ENCODE results near the gene PCNX2. TPM values are rescaled to one million over a fixed set of nuclear protein-coding genes. Genes with fewer than 3 reads are reported as not detected.

Gene PCNX2
- total and polyA plus RNA-seq, 2 of the 8 experiments (the other 6 are each of a cell fraction or from before 2014, with no cell fraction given) = 46.1 to 57.6 TPM

DNA sequence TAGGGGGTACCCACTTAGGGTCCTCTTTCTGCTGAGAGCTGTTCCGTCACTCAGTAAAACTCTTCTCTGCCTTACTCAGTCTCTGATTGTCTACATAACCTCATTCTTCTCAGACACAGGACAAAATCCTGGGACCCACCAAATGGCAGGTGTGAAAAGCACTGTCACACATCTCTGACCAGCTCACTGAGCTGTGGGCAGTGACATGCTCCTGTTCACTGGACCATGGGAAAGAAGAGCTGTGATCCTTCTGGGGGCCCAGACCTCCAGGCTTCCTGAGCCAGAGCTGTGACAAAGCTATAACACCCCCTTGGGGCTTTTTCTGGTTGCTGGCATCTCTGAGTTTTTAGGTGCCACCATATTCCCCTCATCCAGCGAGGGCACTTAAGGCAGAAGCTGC is 229.4 kb downstream of the PCNX2 start:
- Histone ChIP-seq H3K23ac (ENCODE audit: insufficient read length) (no peak overlapping the region), H3K27me3 (replicated peaks in 1 of 4; ENCODE audit: control insufficient read depth in 3 of 4, extremely low read depth in 1 of 4, insufficient read depth in 3 of 4, low read length in 3 of 4) (no peaks in the 10 kb centered on the region), H2AK5ac (ENCODE audit: low read depth, low read length) (no peak overlapping the region), H4K91ac (replicated peaks; ENCODE audit: insufficient read length, low read length) (no peak overlapping the region), H3K9ac (replicated peaks in 1 of 4; ENCODE audit: extremely low read depth in 1 of 4, low read depth in 3 of 4, low read length in 3 of 4) (no peak overlapping the region), H3K4me2 (ENCODE audit: insufficient read depth in 1 of 2, low read depth in 2 of 2, low read length in 2 of 2) (no peak overlapping the region), H3K14ac (ENCODE audit: insufficient read length) (no peak overlapping the region), H3K4me1 (replicated peaks in 1 of 4; ENCODE audit: control insufficient read depth in 3 of 4, insufficient read depth in 4 of 4, low read length in 3 of 4) (no peaks in the 10 kb centered on the region), H2BK5ac (ENCODE audit: low read depth, low read length) (no peak overlapping the region), H3K4ac (replicated peaks; ENCODE audit: insufficient read length, low read depth, low read length) (no peak overlapping the region), H2BK12ac (ENCODE audit: low read depth, low read length) (no peak overlapping the region), H4K5ac (ENCODE audit: insufficient read length, low read depth, low read length) (no peak overlapping the region), H2AFZ (ENCODE audit: low read length) (no peak overlapping the region), H3K23me2 (ENCODE audit: low read depth, low read length) (no peaks in the 10 kb centered on the region), H3K36me3 (ENCODE audit: control insufficient read depth in 2 of 4, insufficient read depth in 4 of 4, low read length in 3 of 4) (no peaks in the 10 kb centered on the region; a peak in 3 of 8 replicates), H3K9me3 (ENCODE audit: insufficient read depth in 2 of 2, low read depth in 1 of 2, low read length in 1 of 2) (no peaks in the 10 kb centered on the region), H3K79me2 (ENCODE audit: control insufficient read depth in 1 of 2, insufficient read depth in 2 of 2, low read length in 2 of 2) (no peaks in the 10 kb centered on the region), H3K4me3 (ENCODE audit: extremely low read depth in 1 of 4, insufficient read depth in 2 of 4, low read depth in 3 of 4, low read length in 4 of 4) (no peak overlapping the region), H3K56ac (replicated peaks; ENCODE audit: insufficient read length, low read depth, low read length) (no peak overlapping the region), H4K20me1 (replicated peaks in 1 of 2; ENCODE audit: control insufficient read depth in 1 of 2, insufficient read depth in 2 of 2, low read length in 2 of 2) (peaks cover 0 to 3% of the 10 kb centered on the region in 2 experiments), H2BK20ac (ENCODE audit: low read length) (no peak overlapping the region), H3K18ac (ENCODE audit: extremely low read depth, low read length) (no peak overlapping the region), H2BK120ac (replicated peaks; ENCODE audit: low read depth, low read length) (no peak overlapping the region), H3K79me1 (ENCODE audit: low read depth, low read length) (no peaks in the 10 kb centered on the region), H2BK15ac (ENCODE audit: low read length) (no peak overlapping the region), H3K27ac (ENCODE audit: low read depth, low read length) (no peak overlapping the region), H4K8ac (ENCODE audit: extremely low read depth, insufficient read depth, low read length) (no peak overlapping the region)
- DNase-seq (ENCODE audit: low read depth in 1 of 2, low spot score in 2 of 2) = no peak
- FAIRE-seq = no peak
- WGBS, 2 experiments (ENCODE audit: extremely low coverage in 1 of 2, insufficient coverage in 1 of 2, insufficient read length in 1 of 2, insufficient replicate concordance in 2 of 2, low coverage in 1 of 2, low lambda C conversion rate in 2 of 2, missing lambda C conversion rate in 1 of 2) = 95% methylated on average over 2 of the region's 2 CpGs; no CpG with 5 or more reads in 1 of the 2 experiments
- ChIA-PET CTCF (ENCODE audit: partially characterized antibody) (no interaction called here), POLR2A (ENCODE audit: partially characterized antibody) (no interaction called here)
- TF ChIP-seq BACH1 (IDR thresholded peaks at IDR 0.05; ENCODE audit: low read length) = no peak
- TF ChIP-seq KDM4A (IDR thresholded peaks at IDR 0.05; ENCODE audit: low read depth, low read length, severe bottlenecking) = no peak
- no peak for TF ChIP-seq RFX5 (IDR thresholded peaks at IDR 0.05; ENCODE audit: borderline replicate concordance, low read depth, low read length)
- TF ChIP-seq EGR1 (IDR thresholded peaks at IDR 0.05; ENCODE audit: borderline replicate concordance, low read depth, low read length) = no peak
